GM23338 (cell line): ENCODE results near the gene ZHX3. TPM values are rescaled to one million over a fixed set of nuclear protein-coding genes. Genes with fewer than 3 reads are reported as not detected.

Experiments
- ATAC-seq: fragments of 200-7000 bp; cut with Tn5 transposase; 3 replicates; pipeline ENCODE4 v1.9.1; 2020
- DNase-seq: peaks from one replicate; pipeline ENCODE4 v3.0.0-alpha.2; 2015; ENCODE audit warnings: low spot score
- H2AFZ ChIP-seq: fragments of 200-600 bp; sonication (generic); 2 replicates; pipeline ENCODE4 v1.8.0; 2016; ENCODE audit warnings: antibody characterized with exemption, mild to moderate bottlenecking, moderate library complexity
- H3F3A ChIP-seq: fragments of 200-600 bp; sonication (generic); replicated peaks from 2 replicates; pipeline ENCODE4 v1.8.0; 2017; ENCODE audit warnings: antibody characterized with exemption, mixed run types, low read depth
- H3K27ac ChIP-seq: fragments of 200-600 bp; sonication (generic); 2 replicates; pipeline ENCODE4 v1.6.1; 2016; ENCODE audit warnings: low read depth
- H3K27me3 ChIP-seq: fragments of 200-600 bp; sonication (generic); 2 replicates; pipeline ENCODE4 v1.8.0; 2016; ENCODE audit warnings: mild to moderate bottlenecking, mixed run types, moderate library complexity; ENCODE audit not compliant: insufficient read depth
- H3K36me3 ChIP-seq: fragments of 200-600 bp; sonication (generic); 2 replicates; pipeline ENCODE4 v1.8.0; 2016; ENCODE audit warnings: mild to moderate bottlenecking; ENCODE audit not compliant: insufficient read depth
- H3K4me1 ChIP-seq: fragments of 200-600 bp; sonication (generic); 2 replicates; pipeline ENCODE4 v1.8.0; 2016; ENCODE audit warnings: mild to moderate bottlenecking, moderate library complexity; ENCODE audit not compliant: insufficient read depth
- H3K4me2 ChIP-seq: fragments of 200-600 bp; sonication (generic); 2 replicates; pipeline ENCODE4 v1.7.1; 2017; ENCODE audit warnings: mixed run types
- H3K4me3 ChIP-seq: fragments of 200-600 bp; sonication (generic); 2 replicates; pipeline ENCODE4 v1.6.1; 2016; ENCODE audit warnings: mixed run types
- H3K79me2 ChIP-seq: fragments of 200-600 bp; sonication (generic); replicated peaks from 2 replicates; pipeline ENCODE4 v1.8.0; 2017; ENCODE audit warnings: mild to moderate bottlenecking; ENCODE audit not compliant: insufficient read depth
- H3K9me2 ChIP-seq: fragments of 200-600 bp; sonication (generic); 2 replicates; pipeline ENCODE4 v1.8.0; 2017; ENCODE audit not compliant: insufficient read depth
- H4K20me1 ChIP-seq: fragments of 200-600 bp; sonication (generic); replicated peaks from 2 replicates; pipeline ENCODE4 v1.8.0; 2017; ENCODE audit warnings: mild to moderate bottlenecking; ENCODE audit not compliant: insufficient read depth
- H3K27ac Mint-ChIP-seq: 2 replicates; pipeline ENCODE4 v1.8.0; 2020; ENCODE audit warnings: inconsistent platforms, mild to moderate bottlenecking, moderate library complexity, mixed read lengths
- H3K27me3 Mint-ChIP-seq: 3 replicates; pipeline ENCODE4 v1.8.0; 2022; ENCODE audit warnings: low read depth, mild to moderate bottlenecking, moderate library complexity, mixed read lengths, inconsistent platforms; ENCODE audit not compliant: insufficient read depth, poor library complexity
- H3K36me3 Mint-ChIP-seq: 3 replicates; pipeline ENCODE4 v1.8.0; 2021; ENCODE audit warnings: low read depth, mild to moderate bottlenecking, inconsistent platforms, moderate library complexity, mixed read lengths
- H3K4me1 Mint-ChIP-seq: 3 replicates; pipeline ENCODE4 v1.8.0; 2020; ENCODE audit warnings: mild to moderate bottlenecking, inconsistent platforms, mixed read lengths
- H3K4me3 Mint-ChIP-seq: 3 replicates; pipeline ENCODE4 v1.8.0; 2021; ENCODE audit warnings: moderate library complexity, mild to moderate bottlenecking, inconsistent platforms, mixed read lengths
- H3K9me3 Mint-ChIP-seq: 3 replicates; pipeline ENCODE4 v1.8.0; 2020; ENCODE audit warnings: moderate library complexity, mild to moderate bottlenecking, inconsistent platforms, mixed read lengths
- CREB1 ChIP-seq: fragments of 250-450 bp; sonication (Bioruptor Pico); IDR thresholded peaks from 2 replicates; pipeline ENCODE4 v1.5.0; 2020; ENCODE audit warnings: low read depth, mild to moderate bottlenecking, moderate library complexity
- CTCF ChIP-seq, 2 experiments: fragments of 200-600 bp in 1 of 2; sonication (generic) in 1 of 2; conservative IDR thresholded peaks; 2 replicates each; pipeline versions ENCODE4 v1.5.1 to v1.6.1; 2016 to 2017; ENCODE audit warnings: antibody characterized with exemption in 2 of 2, low read depth in 2 of 2, mild to moderate bottlenecking in 2 of 2, moderate library complexity in 1 of 2
- EZH2 ChIP-seq: fragments of 200-600 bp; sonication (generic); IDR thresholded peaks from one replicate; pipeline ENCODE4 v1.8.0; 2017; ENCODE audit warnings: antibody characterized with exemption, mild to moderate bottlenecking, low read depth; ENCODE audit not compliant: unreplicated experiment
- EZH2phosphoT487 ChIP-seq: fragments of 200-600 bp; sonication (generic); IDR thresholded peaks from one replicate; pipeline ENCODE4 v1.8.1; 2018; ENCODE audit warnings: antibody characterized with exemption; ENCODE audit not compliant: unreplicated experiment
- JUNB ChIP-seq: IDR thresholded peaks from one replicate; pipeline ENCODE4 v1.6.1; 2016; ENCODE audit warnings: antibody characterized with exemption; ENCODE audit not compliant: unreplicated experiment
- NANOG ChIP-seq: IDR thresholded peaks from 2 replicates; pipeline ENCODE4 v1.6.1; 2016; ENCODE audit warnings: antibody characterized with exemption, borderline replicate concordance
- POLR2AphosphoS5 ChIP-seq: IDR thresholded peaks from 2 replicates; pipeline ENCODE4 v1.6.1; 2016; ENCODE audit warnings: antibody characterized with exemption, low read depth
- REST ChIP-seq: IDR thresholded peaks from one replicate; pipeline ENCODE4 v1.6.1; 2018; ENCODE audit warnings: antibody characterized with exemption; ENCODE audit not compliant: unreplicated experiment
- STAT1 ChIP-seq: IDR thresholded peaks from one replicate; pipeline ENCODE4 v1.6.1; 2016; ENCODE audit warnings: antibody characterized with exemption; ENCODE audit not compliant: unreplicated experiment
- ZNF114 ChIP-seq: fragments of 250-450 bp; sonication (Bioruptor Pico); IDR thresholded peaks from 2 replicates; pipeline ENCODE4 v1.5.0; 2020; ENCODE audit warnings: mild to moderate bottlenecking, moderate library complexity
- ZNF331 ChIP-seq: fragments of 250-450 bp; sonication (Bioruptor Pico); IDR thresholded peaks from 2 replicates; pipeline ENCODE4 v1.5.0; 2020; ENCODE audit warnings: low read depth, mild to moderate bottlenecking, moderate library complexity
- ZNF462 ChIP-seq: fragments of 250-450 bp; sonication (Bioruptor Pico); IDR thresholded peaks from 2 replicates; pipeline ENCODE4 v1.5.0; 2020; ENCODE audit warnings: mild to moderate bottlenecking, moderate library complexity
- polyA plus RNA-seq: library from polyadenylated mRNA; unstranded; fragments of >200 nt; fragmentation: Nextera tagmentation; extraction: Ambion mirVana; gene quantifications from 2 replicates; pipeline ENCODE4 v1.2.1, GENCODE V29; 2016
- total RNA-seq: library from RNA; depleted of rRNA; stranded (reverse); fragments of >200 nt; shearing (Covaris generic); gene quantifications from 2 replicates; pipeline ENCODE4 v1.2.3, GENCODE V29; 2014
- TF ChIP-seq, protein P1 (sequence below): IDR thresholded peaks from 2 replicates; pipeline ENCODE4 v1.6.1; 2016; ENCODE audit warnings: antibody characterized with exemption

Gene ZHX3
- total and polyA plus RNA-seq, 2 experiments from 2014 or later: 1.7 to 2.8 TPM

DNA sequence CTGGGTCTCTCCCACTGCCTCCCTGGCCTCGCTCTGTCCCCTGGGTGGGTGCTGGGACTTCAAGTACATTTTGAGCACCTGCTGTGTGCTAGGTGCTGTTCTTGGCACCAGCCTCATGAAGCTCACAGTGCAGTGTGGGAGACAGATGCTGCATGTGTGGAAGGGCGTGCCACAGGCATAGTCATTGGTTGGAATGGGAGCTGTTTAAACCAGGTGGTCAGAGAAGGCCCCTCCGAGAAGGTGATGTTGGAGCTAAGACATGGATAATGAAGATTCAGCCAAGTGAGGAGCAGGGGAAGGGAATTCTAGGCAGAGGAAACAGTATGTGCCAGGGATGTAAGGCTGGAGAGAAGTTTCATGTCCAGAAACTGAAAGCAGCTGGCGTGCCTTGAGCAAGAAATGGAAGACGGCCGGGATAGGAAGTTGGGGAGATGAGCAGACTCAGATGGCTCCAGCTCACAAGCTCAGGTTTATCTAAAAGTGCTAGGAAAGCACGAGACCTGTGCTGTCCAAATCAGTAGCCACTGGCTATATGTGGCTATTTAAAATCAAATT is 33.0 kb upstream of the ZHX3 start:
- Histone ChIP-seq H3F3A (no peaks in the 10 kb centered on the region), H3K4me1 (no peaks in the 10 kb centered on the region), H3K36me3 (no peaks in the 10 kb centered on the region), H3K79me2 (no peaks in the 10 kb centered on the region), H2AFZ (no peak overlapping the region), H3K27ac (no peak overlapping the region), H3K27me3 (no peaks in the 10 kb centered on the region), H3K9me2 (no peaks in the 10 kb centered on the region), H3K4me2 (no peak overlapping the region), H3K4me3 (no peak overlapping the region), H4K20me1 (no peaks in the 10 kb centered on the region; the same call in 1 of the 2 replicates)
- no peak overlapping the region for H3K27ac Mint-ChIP-seq
- no peak overlapping the region for H3K4me3 Mint-ChIP-seq
- H3K27me3 Mint-ChIP-seq: peaks cover 4% of the 10 kb centered on the region
- H3K4me1 Mint-ChIP-seq: peaks cover 4% of the 10 kb centered on the region; the same call in 2 of the 3 replicates
- ATAC-seq (no peak), DNase-seq (no peak)
- TF ChIP-seq REST (no peak), ZNF462 (CRISPR knock-in tag) (no peak), JUNB (no peak), POLR2AphosphoS5 (no peak), NANOG (no peak), CTCF (conservative IDR thresholded peaks at IDR 0.05; ENCODE audit: low read depth in 2 of 2) (no peak), EZH2phosphoT487 (no peak), EZH2 (no peak), ZNF114 (CRISPR knock-in tag) (no peak), CREB1 (CRISPR knock-in tag) (no peak), STAT1 (no peak), ZNF331 (CRISPR knock-in tag) (no peak)
- TF ChIP-seq, protein P1, sequence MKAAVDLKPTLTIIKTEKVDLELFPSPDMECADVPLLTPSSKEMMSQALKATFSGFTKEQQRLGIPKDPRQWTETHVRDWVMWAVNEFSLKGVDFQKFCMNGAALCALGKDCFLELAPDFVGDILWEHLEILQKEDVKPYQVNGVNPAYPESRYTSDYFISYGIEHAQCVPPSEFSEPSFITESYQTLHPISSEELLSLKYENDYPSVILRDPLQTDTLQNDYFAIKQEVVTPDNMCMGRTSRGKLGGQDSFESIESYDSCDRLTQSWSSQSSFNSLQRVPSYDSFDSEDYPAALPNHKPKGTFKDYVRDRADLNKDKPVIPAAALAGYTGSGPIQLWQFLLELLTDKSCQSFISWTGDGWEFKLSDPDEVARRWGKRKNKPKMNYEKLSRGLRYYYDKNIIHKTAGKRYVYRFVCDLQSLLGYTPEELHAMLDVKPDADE: no peak
- no peaks in the 10 kb centered on the region; the same call in 2 of the 3 replicates for H3K36me3 Mint-ChIP-seq
- no peaks in the 10 kb centered on the region; the same call in 2 of the 3 replicates for H3K9me3 Mint-ChIP-seq
